GM18526 (cell line): ENCODE results near the gene PIH1D1.

ENCODE experiments used
- POLR2A ChIP-seq: IDR thresholded peaks from 3 replicates; pipeline ENCODE4 v1.6.1; 2011; ENCODE audit not compliant: insufficient read length; ENCODE audit errors: extremely low read depth

The PIH1D1 gene

GRCh38 chr19:49408816-49409440 lies 42.7 kb downstream of the PIH1D1 start:
- TF ChIP-seq POLR2A = no peak

DNA sequence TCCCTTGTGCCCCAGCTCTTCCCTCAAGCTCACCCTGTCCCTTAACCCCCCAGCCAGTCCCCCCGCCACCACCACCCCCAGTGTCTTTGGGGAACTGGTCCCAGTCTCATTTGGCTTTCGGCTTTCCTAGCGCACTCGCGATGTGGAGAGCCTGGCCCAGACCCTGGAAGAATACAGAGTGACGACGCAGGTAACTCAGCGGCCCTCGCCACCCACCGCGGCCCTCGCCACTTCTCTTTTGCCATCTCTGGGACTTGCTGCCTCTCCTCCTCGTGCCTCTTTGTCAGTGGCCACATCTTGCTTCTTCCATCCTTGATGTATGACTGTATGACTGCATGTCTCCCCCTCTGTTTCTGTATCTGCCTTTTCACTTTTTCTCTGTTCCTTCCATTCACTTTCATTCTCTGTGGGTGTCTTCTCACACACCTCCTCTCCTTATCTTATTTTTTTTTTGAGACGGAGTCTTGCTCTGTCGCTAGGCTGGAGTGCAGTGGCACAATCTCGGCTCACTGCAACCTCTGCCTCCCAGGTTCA lies 44.1 kb downstream of the PIH1D1 start:
- no peak for TF ChIP-seq POLR2A

DNA sequence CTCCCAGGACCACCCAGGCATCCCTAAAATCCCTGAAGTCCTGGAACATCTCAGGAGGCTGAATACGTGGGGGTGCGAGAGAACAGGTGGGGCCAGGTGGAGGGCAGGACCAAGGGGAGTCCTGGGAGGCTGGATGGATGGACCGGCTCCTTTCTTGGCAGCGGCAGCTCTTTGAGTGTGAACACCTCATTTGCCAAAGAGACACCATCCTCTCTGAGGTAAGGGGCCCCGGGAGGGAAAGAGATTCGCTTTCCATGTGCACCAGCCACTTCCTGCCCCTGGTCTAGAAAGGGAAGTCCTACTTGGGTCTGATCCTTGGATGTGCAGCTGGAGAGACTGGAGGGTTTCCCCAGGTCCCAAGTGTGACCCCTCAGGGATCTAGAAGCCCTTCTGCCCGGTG lies 44.5 kb downstream of the PIH1D1 start:
- TF ChIP-seq POLR2A = no peak

GRCh38 chr19:49403404-49404187 lies 48.0 kb downstream of the PIH1D1 start:
- no peak for TF ChIP-seq POLR2A

GRCh38 chr19:49400029-49400428 lies 51.6 kb downstream of the PIH1D1 start:
- TF ChIP-seq POLR2A = no peak

DNA sequence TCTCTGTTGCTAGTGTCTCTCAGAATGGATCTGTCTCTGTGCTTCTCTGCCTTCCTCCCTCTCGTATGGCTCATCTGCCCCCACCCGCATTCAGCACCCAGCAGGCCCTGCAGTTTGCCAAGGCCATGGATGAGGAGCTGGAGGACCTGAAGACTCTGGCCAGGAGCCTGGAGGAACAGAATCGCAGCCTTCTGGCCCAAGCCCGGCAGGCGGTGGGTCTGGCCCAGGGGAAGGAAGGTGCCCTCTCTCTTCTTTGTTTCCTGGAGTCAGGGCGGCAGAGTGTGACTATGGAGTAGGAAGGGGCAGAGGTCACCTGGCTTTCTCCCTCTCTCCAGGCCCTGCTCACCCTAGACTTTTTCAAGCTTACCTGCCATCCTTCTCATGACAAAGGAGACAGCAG lies 52.7 kb downstream of the PIH1D1 start:
- no peak for TF ChIP-seq POLR2A

- TF ChIP-seq POLR2A = no peak
Measured at GRCh38 chr19:49398001-49398615, 53.5 kb downstream of the PIH1D1 start.

GRCh38 chr19:49396738-49397505 lies 54.7 kb downstream of the PIH1D1 start:
- TF ChIP-seq POLR2A = no peak
